Measurements from ENCODE around the gene MUSTN1. TPM values are rescaled to one million over a fixed set of nuclear protein-coding genes. Genes with fewer than 3 reads are reported as not detected.

The MUSTN1 gene
- polyA plus RNA-seq, 1 experiment, result not detected

- DNase-seq (ENCODE audit: low read depth), result no peak
- Histone ChIP-seq H3K4me3 (ENCODE audit: low read depth, low read length) (no peak overlapping the region), H3K27me3 (ENCODE audit: control insufficient read depth, insufficient read depth, low read length) (peaks cover 16% of the 10 kb centered on the region), H3K36me3 (ENCODE audit: control insufficient read depth, insufficient read depth, low read length) (no peaks in the 10 kb centered on the region)
- CTCF ChIA-PET, result interaction anchor here (1.3 kb wide), 1 partner anchor 9 kb away, joined by 3 read pairs; no protein-coding TSS in a partner anchor
- TF ChIP-seq CTCF (IDR thresholded peaks at IDR 0.05; ENCODE audit: insufficient read depth, low read depth, low read length), result no peak
- POLR2A ChIA-PET, result interaction anchor here (0.6 kb wide), 1 partner anchor 47 kb away, joined by 3 read pairs; no protein-coding TSS in a partner anchor
Observed at GRCh38 chr3:52784931-52785590, 49.8 kb downstream of the MUSTN1 start.

GRCh38 chr3:52784021-52784621 lies 50.7 kb downstream of the MUSTN1 start:
- peaks cover 18% of the 10 kb centered on the region for H3K27me3 ChIP-seq (ENCODE audit: control insufficient read depth, insufficient read depth, low read length)
- H3K36me3 ChIP-seq (ENCODE audit: control insufficient read depth, insufficient read depth, low read length), result no peaks in the 10 kb centered on the region
- CTCF ChIA-PET, result interaction anchor here (1.3 to 1.6 kb wide), 2 partner anchors 10 to 13 kb away, joined by 3 to 4 read pairs; no protein-coding TSS in a partner anchor
- no peak overlapping the region for H3K4me3 ChIP-seq (ENCODE audit: low read depth, low read length)
- POLR2A ChIA-PET, result interaction anchor here (0.6 kb wide), 1 partner anchor 48 kb away, joined by 3 read pairs; no protein-coding TSS in a partner anchor
- TF ChIP-seq CTCF (IDR thresholded peaks at IDR 0.05; ENCODE audit: insufficient read depth, low read depth, low read length), result no peak
- DNase-seq (ENCODE audit: low read depth), result no peak

GRCh38 chr3:52783211-52783555 lies 51.6 kb downstream of the MUSTN1 start:
- Histone ChIP-seq H3K27me3 (ENCODE audit: control insufficient read depth, insufficient read depth, low read length) (peaks cover 21% of the 10 kb centered on the region), H3K36me3 (ENCODE audit: control insufficient read depth, insufficient read depth, low read length) (no peaks in the 10 kb centered on the region), H3K4me3 (ENCODE audit: low read depth, low read length) (no peak overlapping the region)
- ChIA-PET CTCF (interaction anchor here (0.7 to 1.6 kb wide), 2 partner anchors 10 to 12 kb away, joined by 3 to 4 read pairs; no protein-coding TSS in a partner anchor), POLR2A (no interaction called here)
- no peak for DNase-seq (ENCODE audit: low read depth)
- no peak for TF ChIP-seq CTCF (IDR thresholded peaks at IDR 0.05; ENCODE audit: insufficient read depth, low read depth, low read length)

Small RNAs within 50 kb of the gene (small RNA-seq; reads per million reads assigned to genes)
- gene MIR8064 (ENCODE audit: insufficient read length, low read depth, low replicate concordance), result not detected
- not detected for gene MUSTN1 (ENCODE audit: insufficient read length, low read depth, low replicate concordance)

Other genes starting within 250 kb of the MUSTN1 start
- gene PBRM1, start 149.1 kb downstream of the MUSTN1 start, polyA plus RNA-seq (2011; rRNA removed), result 16.5 and 23.8 TPM in 2 replicates
- 30.6 and 52.7 TPM in 2 replicates for gene GNL3, start 149.0 kb downstream of the MUSTN1 start, polyA plus RNA-seq (2011; rRNA removed)
- gene GLT8D1, start 129.2 kb downstream of the MUSTN1 start, polyA plus RNA-seq (2011; rRNA removed), result 75.9 and 98.3 TPM in 2 replicates
- 79.6 and 137 TPM in 2 replicates for gene SPCS1, start 128.9 kb downstream of the MUSTN1 start, polyA plus RNA-seq (2011; rRNA removed)
- gene NEK4, start 64.1 kb downstream of the MUSTN1 start, polyA plus RNA-seq (2011; rRNA removed), result 10.0 and 14.5 TPM in 2 replicates
- not detected in 2 replicates for gene ITIH1, start 57.4 kb downstream of the MUSTN1 start, polyA plus RNA-seq (2011; rRNA removed)
- gene ITIH3, start 40.2 kb downstream of the MUSTN1 start, polyA plus RNA-seq (2011; rRNA removed), result 1.3 and 1.7 TPM in 2 replicates
- 0.49 and 1.4 TPM in 2 replicates for gene ITIH4, start 4.3 kb downstream of the MUSTN1 start, polyA plus RNA-seq (2011; rRNA removed)
- gene STIMATE, start 62.5 kb upstream of the MUSTN1 start, polyA plus RNA-seq (2011; rRNA removed), result 11.6 and 13.5 TPM in 2 replicates
- 2.1 and 2.6 TPM in 2 replicates for gene SFMBT1, start 211.1 kb upstream of the MUSTN1 start, polyA plus RNA-seq (2011; rRNA removed)